SHP77 (cell line): ENCODE data around the gene FAM227B.
"Not testable (repeated sequence)": the region's sequence is repeated elsewhere in the genome, so short reads cannot be mapped to it uniquely, and the experiment has no call there.

Source experiments
- DNase-seq, 2 experiments: peaks; one replicate each; lab custom pipeline; 2025; lab: John Stamatoyannopoulos, UW

Gene FAM227B

GRCh38 chr15:49620658-49621368 is at the start of gene FAM227B, which contains the start of gene DTWD1:
Gene FAM227B (minus strand): TSS chr15:49620818. CDS start chr15:49615171, 5,647 bp downstream.
Gene DTWD1 (plus strand): TSS chr15:49621048. CDS start chr15:49625168, 4,120 bp downstream.
- peak; percentile 93 to 96 for DNase-seq

- DNase-seq: no peak
Observed at GRCh38 chr15:49669288-49669687, 48.7 kb upstream of the FAM227B start.

GRCh38 chr15:49666486-49666885 is 45.9 kb upstream of the FAM227B start:
- not testable (repeated sequence) for DNase-seq

- DNase-seq: no peak
Observed at GRCh38 chr15:49664716-49665115, 44.1 kb upstream of the FAM227B start.

- DNase-seq: no peak
Observed at GRCh38 chr15:49656734-49657133, 36.1 kb upstream of the FAM227B start.

- DNase-seq: no peak
Observed at GRCh38 chr15:49652922-49653321, 32.3 kb upstream of the FAM227B start.

- DNase-seq: no peak
Observed at GRCh38 chr15:49650676-49651075, 30.1 kb upstream of the FAM227B start.

- DNase-seq: no peak
Observed at GRCh38 chr15:49649987-49650386, 29.4 kb upstream of the FAM227B start.

- DNase-seq: no peak
Observed at GRCh38 chr15:49646891-49647290, 26.3 kb upstream of the FAM227B start.

- peak; percentile 50 to 63 for DNase-seq
Observed at GRCh38 chr15:49645941-49646340, 25.3 kb upstream of the FAM227B start.

- no peak for DNase-seq
Observed at GRCh38 chr15:49645277-49645676, 24.7 kb upstream of the FAM227B start.

- DNase-seq: no peak
Observed at GRCh38 chr15:49644364-49644794, 23.8 kb upstream of the FAM227B start.

GRCh38 chr15:49637857-49638256 is 17.2 kb upstream of the FAM227B start:
- no peak for DNase-seq

GRCh38 chr15:49628379-49628778 is 7.8 kb upstream of the FAM227B start:
- DNase-seq: no peak

GRCh38 chr15:49627407-49627877 is 6.8 kb upstream of the FAM227B start:
- no peak for DNase-seq

- DNase-seq: no peak
Observed at GRCh38 chr15:49625460-49626036, 4.9 kb upstream of the FAM227B start.

GRCh38 chr15:49624056-49624455 is 3.4 kb upstream of the FAM227B start:
- DNase-seq: no peak

GRCh38 chr15:49622561-49622960 is 1.9 kb upstream of the FAM227B start:
- DNase-seq: no peak

- no peak for DNase-seq
Observed at GRCh38 chr15:49621887-49622286, 1.3 kb upstream of the FAM227B start.

GRCh38 chr15:49621401-49621811 is 788 bp upstream of the FAM227B start:
- peak in 1 of 2 experiments; percentile 2 for DNase-seq

- no peak for DNase-seq
Observed at GRCh38 chr15:49620199-49620598, 419 bp downstream of the FAM227B start.

- DNase-seq: no peak
Observed at GRCh38 chr15:49619226-49619625, 1.4 kb downstream of the FAM227B start.

GRCh38 chr15:49612240-49612639 is 8.4 kb downstream of the FAM227B start:
- not testable (repeated sequence) for DNase-seq
